SK-N-SH (cell line): ENCODE data around the gene ANKS1B. TPM values are rescaled to one million over a fixed set of nuclear protein-coding genes. Genes with fewer than 3 reads are reported as not detected.

Experiments
- CTCF ChIA-PET: fragments of 300-600, 350-600 bp; formaldehyde crosslinking; extraction: SDS; loops from one replicate; lab custom pipeline; 2021; lab: Yijun Ruan, JAX
- POLR2A ChIA-PET: fragments of 350-600 bp; sonication (Branson Sonifier 250); formaldehyde crosslinking; extraction: SDS; loops from one replicate; lab custom pipeline; 2020; ENCODE audit warnings: antibody characterized with exemption, inconsistent platforms; lab: Yijun Ruan, JAX
- DNase-seq: peaks from one replicate; pipeline ENCODE4 v3.0.0; 2012
- H2AFZ ChIP-seq: fragments of 200-600 bp; sonication (generic); 2 replicates; pipeline ENCODE4 v1.8.1; 2016; ENCODE audit warnings: antibody characterized with exemption, mild to moderate bottlenecking, low read depth
- H3F3A ChIP-seq: fragments of 200-600 bp; sonication (generic); replicated peaks from 2 replicates; pipeline ENCODE3; 2016; ENCODE audit warnings: antibody characterized with exemption, mild to moderate bottlenecking; ENCODE audit not compliant: insufficient read depth
- H3K27ac ChIP-seq, 2 experiments: fragments of 200-500 bp in 1 of 2; fragments of 200-600 bp in 1 of 2; sonication (Bioruptor generic) in 1 of 2; sonication (generic), shearing (Covaris generic) in 1 of 2; 2 replicates each; pipeline versions ENCODE4 v1.5.1 to v1.6.1; 2014 to 2016; ENCODE audit warnings: low read depth in 2 of 2, inconsistent platforms in 1 of 2, low read length in 1 of 2, mild to moderate bottlenecking in 1 of 2, mixed read lengths in 1 of 2
- H3K27me3 ChIP-seq: fragments of 200-600 bp; sonication (generic), shearing (Covaris generic); 2 replicates; pipeline ENCODE4 v1.6.1; 2016; ENCODE audit warnings: mixed run types; ENCODE audit not compliant: insufficient read depth
- H3K36me3 ChIP-seq, 2 experiments: fragments of 200-500 bp in 1 of 2; fragments of 200-600 bp in 1 of 2; sonication (Bioruptor generic) in 1 of 2; sonication (generic) in 1 of 2; replicated peaks in 1 of 2; 2 replicates each; pipeline versions ENCODE3 to v1.5.1; 2014 to 2016; ENCODE audit warnings: low read length in 1 of 2, mild to moderate bottlenecking in 1 of 2; ENCODE audit not compliant: insufficient read depth in 2 of 2, control insufficient read depth in 1 of 2
- H3K4me1 ChIP-seq, 2 experiments: fragments of 200-500 bp in 1 of 2; fragments of 200-600 bp in 1 of 2; sonication (Bioruptor generic) in 1 of 2; sonication (generic), shearing (Covaris generic) in 1 of 2; 2 replicates each; pipeline versions ENCODE4 v1.5.1 to v1.6.1; 2014 to 2016; ENCODE audit warnings: low read depth in 1 of 2, low read length in 1 of 2, mixed run types in 1 of 2; ENCODE audit not compliant: insufficient read depth in 2 of 2, control insufficient read depth in 1 of 2
- H3K4me2 ChIP-seq: fragments of 200-600 bp; sonication (generic), shearing (Covaris generic); 2 replicates; pipeline ENCODE4 v1.6.1; 2017; ENCODE audit warnings: mixed run types
- H3K4me3 ChIP-seq, 2 experiments: fragments of 200-500 bp in 1 of 2; fragments of 200-600 bp in 1 of 2; sonication (Bioruptor generic) in 1 of 2; sonication (generic), shearing (Covaris generic) in 1 of 2; 2 replicates each; pipeline versions ENCODE4 v1.5.1 to v1.8.1; 2014 to 2016; ENCODE audit warnings: low read depth in 2 of 2, inconsistent platforms in 1 of 2, low read length in 1 of 2, mild to moderate bottlenecking in 1 of 2, mixed read lengths in 1 of 2, moderate library complexity in 1 of 2
- H3K79me2 ChIP-seq: fragments of 200-600 bp; sonication (generic); 2 replicates; pipeline ENCODE4 v1.8.1; 2017; ENCODE audit warnings: mild to moderate bottlenecking; ENCODE audit not compliant: insufficient read depth
- H3K9ac ChIP-seq: fragments of 200-600 bp; sonication (generic); 2 replicates; pipeline ENCODE4 v1.6.1; 2017; ENCODE audit warnings: mixed run types
- H3K9me2 ChIP-seq: fragments of 200-600 bp; sonication (generic); 2 replicates; pipeline ENCODE4 v1.6.1; 2017; ENCODE audit warnings: mixed run types
- H3K9me3 ChIP-seq: fragments of 200-600 bp; sonication (generic); 2 replicates; pipeline ENCODE4 v1.6.1; 2017; ENCODE audit warnings: mixed run types, mild to moderate bottlenecking, moderate library complexity
- H4K20me1 ChIP-seq: fragments of 200-600 bp; sonication (generic); 2 replicates; pipeline ENCODE4 v1.6.1; 2017; ENCODE audit warnings: mild to moderate bottlenecking, mixed run types; ENCODE audit not compliant: insufficient read depth
- CTCF ChIP-seq: fragments of 200-600 bp; sonication (generic); IDR thresholded peaks from 2 replicates; pipeline ENCODE4 v1.6.1; 2017; ENCODE audit warnings: antibody characterized with exemption, mild to moderate bottlenecking, moderate library complexity
- ELF1 ChIP-seq: IDR thresholded peaks from 2 replicates; pipeline ENCODE4 v1.4.0; 2012
- FOXM1 ChIP-seq: IDR thresholded peaks from 2 replicates; pipeline ENCODE4 v1.4.0; 2012; ENCODE audit warnings: low read depth, mild to moderate bottlenecking
- GABPA ChIP-seq: IDR thresholded peaks from 2 replicates; pipeline ENCODE4 v1.4.0; 2012; ENCODE audit warnings: low read depth, mild to moderate bottlenecking
- GATA2 ChIP-seq: sonication (generic); formaldehyde crosslinking; IDR thresholded peaks from 2 replicates; pipeline ENCODE4 v1.5.0; 2020; ENCODE audit warnings: mild to moderate bottlenecking, missing genetic modification reagents
- MXI1 ChIP-seq: IDR thresholded peaks from 2 replicates; pipeline ENCODE4 v1.6.1; 2012; ENCODE audit warnings: mild to moderate bottlenecking, low read depth, low read length, improper control_type of control experiment
- NFIC ChIP-seq: IDR thresholded peaks from 2 replicates; pipeline ENCODE4 v1.4.0; 2012; ENCODE audit warnings: borderline replicate concordance
- RAD21 ChIP-seq: IDR thresholded peaks from 2 replicates; pipeline ENCODE4 v1.6.1; 2012; ENCODE audit warnings: mild to moderate bottlenecking, low read length
- RCOR1 ChIP-seq: fragments of 150-350 bp; IDR thresholded peaks from 2 replicates; pipeline ENCODE4 v1.6.1; 2017; ENCODE audit warnings: antibody characterized with exemption, low read length
- RFX5 ChIP-seq: IDR thresholded peaks from 2 replicates; pipeline ENCODE4 v1.6.1; 2012; ENCODE audit warnings: mild to moderate bottlenecking, improper control_type of control experiment, low read length
- RXRA ChIP-seq: IDR thresholded peaks from 2 replicates; pipeline ENCODE4 v1.4.0; 2012; ENCODE audit warnings: low read depth, mild to moderate bottlenecking, borderline replicate concordance
- TCF12 ChIP-seq: IDR thresholded peaks from 2 replicates; pipeline ENCODE4 v1.4.0; 2012
- TEAD4 ChIP-seq: IDR thresholded peaks from 2 replicates; pipeline ENCODE4 v1.4.0; 2012; ENCODE audit warnings: mild to moderate bottlenecking, borderline replicate concordance; ENCODE audit not compliant: insufficient read depth
- USF1 ChIP-seq: IDR thresholded peaks from 2 replicates; pipeline ENCODE4 v1.4.0; 2012; ENCODE audit warnings: low read depth, borderline replicate concordance
- YY1 ChIP-seq: IDR thresholded peaks from 2 replicates; pipeline ENCODE4 v1.4.0; 2012; ENCODE audit warnings: low read depth, mild to moderate bottlenecking
- WGBS: methylation state at CpG from one replicate; pipeline ENCODE4 v1.1.6; 2017; ENCODE audit warnings: low lambda C conversion rate; 5-methylcytosine and 5-hydroxymethylcytosine counted together
- polyA plus RNA-seq, 3 experiments: library from polyadenylated mRNA; depleted of rRNA; stranded (reverse); fragments of >200 nt; gene quantifications; 2 replicates each; pipeline ENCODE4 v1.2.3, GENCODE V29; 2012
- TF ChIP-seq, protein P1 (sequence below): IDR thresholded peaks from 2 replicates; pipeline ENCODE4; 2012

The ANKS1B gene
- polyA plus RNA-seq, 1 of the 3 experiments (the other 2 are of a cell fraction), result 1.8 TPM

DNA sequence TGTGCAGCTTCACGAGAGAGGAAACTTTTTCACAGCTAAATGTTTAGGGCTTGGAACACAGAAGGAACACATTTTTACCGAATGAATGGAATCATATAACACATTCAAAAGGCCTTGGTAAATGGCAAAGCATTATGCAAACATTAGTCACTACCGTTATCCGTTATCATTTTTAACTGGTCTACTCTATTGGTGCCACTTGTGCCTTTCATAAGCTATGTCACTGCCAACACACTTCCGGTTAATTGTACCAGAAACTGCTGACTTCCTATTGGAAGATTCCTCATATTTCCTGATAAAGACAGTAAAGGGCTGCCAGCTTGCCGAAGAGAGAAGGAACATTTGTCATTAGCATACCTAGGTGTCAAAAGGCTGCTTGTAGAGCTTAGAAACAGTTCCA, 1170.5 kb downstream of the ANKS1B start:
- CTCF ChIA-PET, result no interaction called here
- no peaks in the 10 kb centered on the region for H3K79me2 ChIP-seq

GRCh38 chr12:98812225-98812624, 1172.5 kb downstream of the ANKS1B start:
- Histone ChIP-seq H3K27ac (no peak overlapping the region), H3K36me3 (no peaks in the 10 kb centered on the region), H3K9me3 (no peaks in the 10 kb centered on the region), H3K27me3 (no peaks in the 10 kb centered on the region), H4K20me1 (no peaks in the 10 kb centered on the region), H3K79me2 (no peaks in the 10 kb centered on the region), H3K4me2 (no peak overlapping the region), H3K4me1 (no peaks in the 10 kb centered on the region; a peak in 1 of 4 replicates), H3F3A (no peaks in the 10 kb centered on the region), H3K9me2 (no peaks in the 10 kb centered on the region), H2AFZ (no peak overlapping the region), H3K4me3 (no peak overlapping the region), H3K9ac (no peak overlapping the region)
- ChIA-PET POLR2A (no interaction called here), CTCF (interaction anchor here (0.6 to 1.0 kb wide), 4 partner anchors 9 to 104 kb away, joined by 3 to 4 read pairs (median 4); no protein-coding TSS in a partner anchor)
- DNase-seq, result no peak
- 59% methylated on average over 7 of the region's 7 CpGs for WGBS
- TF ChIP-seq RFX5 (no peak), RAD21 (no peak), MXI1 (no peak), ELF1 (no peak), GABPA (no peak), TCF12 (no peak), TEAD4 (no peak), RCOR1 (no peak), NFIC (no peak), GATA2 (no peak), FOXM1 (no peak), USF1 (no peak), RXRA (no peak)
- TF ChIP-seq, protein P1, sequence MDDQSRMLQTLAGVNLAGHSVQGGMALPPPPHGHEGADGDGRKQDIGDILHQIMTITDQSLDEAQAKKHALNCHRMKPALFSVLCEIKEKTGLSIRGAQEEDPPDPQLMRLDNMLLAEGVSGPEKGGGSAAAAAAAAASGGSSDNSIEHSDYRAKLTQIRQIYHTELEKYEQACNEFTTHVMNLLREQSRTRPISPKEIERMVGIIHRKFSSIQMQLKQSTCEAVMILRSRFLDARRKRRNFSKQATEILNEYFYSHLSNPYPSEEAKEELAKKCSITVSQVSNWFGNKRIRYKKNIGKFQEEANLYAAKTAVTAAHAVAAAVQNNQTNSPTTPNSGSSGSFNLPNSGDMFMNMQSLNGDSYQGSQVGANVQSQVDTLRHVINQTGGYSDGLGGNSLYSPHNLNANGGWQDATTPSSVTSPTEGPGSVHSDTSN, result no peak

More for the DNA sequence above, 1170.5 kb downstream of the ANKS1B start:
- Histone ChIP-seq H3K4me1 (no peaks in the 10 kb centered on the region; a peak in 1 of 4 replicates), H3F3A (no peaks in the 10 kb centered on the region), H3K4me2 (no peak overlapping the region), H3K9ac (no peak overlapping the region), H3K9me3 (no peaks in the 10 kb centered on the region), H3K36me3 (no peaks in the 10 kb centered on the region), H3K27ac (no peak overlapping the region), H4K20me1 (no peaks in the 10 kb centered on the region), H3K9me2 (no peaks in the 10 kb centered on the region), H3K27me3 (no peaks in the 10 kb centered on the region), H2AFZ (no peak overlapping the region), H3K4me3 (no peak overlapping the region)
- TF ChIP-seq CTCF, result no peak
- TF ChIP-seq, protein P1, result no peak
- TF ChIP-seq YY1, result no peak
- DNase-seq, result no peak
- POLR2A ChIA-PET, result no interaction called here
- WGBS, result 62% methylated on average over 6 of the region's 6 CpGs
